Tibial nerve (tissue), 4 donors: ENCODE measurements around the gene CFAP61. TPM values are rescaled to one million over a fixed set of nuclear protein-coding genes. Genes with fewer than 3 reads are reported as not detected.

Experiments used
- DNase-seq, 2 donors: peaks; one replicate each; pipeline ENCODE4 v3.0.0-alpha.2; 2019; ENCODE audit warnings: low spot score in 2 of 2
- H3K27ac ChIP-seq, 4 donors: fragments of 200-600 bp; sonication (generic) in 3 of 4; one replicate each; pipeline ENCODE4 v1.5.1; 2017 to 2019; ENCODE audit warnings: mild to moderate bottlenecking in 1 of 4
- H3K27me3 ChIP-seq, 2 donors: fragments of 200-600 bp; sonication (generic) in 1 of 2; one replicate each; pipeline versions ENCODE4 v1.5.1 to v1.6.0; 2017 to 2019
- H3K36me3 ChIP-seq, 3 donors: fragments of 200-600 bp; sonication (generic); one replicate each; pipeline ENCODE4 v1.5.1; 2018 to 2019
- H3K4me1 ChIP-seq, 4 donors: fragments of 200-600 bp; sonication (generic) in 3 of 4; one replicate each; pipeline ENCODE4 v1.5.1; 2017 to 2019
- H3K4me3 ChIP-seq, 4 donors: fragments of 200-600 bp; sonication (generic) in 3 of 4; one replicate each; pipeline ENCODE4 v1.5.1; 2017 to 2019; ENCODE audit warnings: mild to moderate bottlenecking in 1 of 4, moderate library complexity in 1 of 4
- H3K9me3 ChIP-seq, 4 donors: fragments of 200-600 bp; sonication (generic) in 3 of 4; one replicate each; pipeline ENCODE4 v1.5.1; 2017 to 2019
- EP300 ChIP-seq, 2 donors: sonication (generic); formaldehyde crosslinking; IDR thresholded peaks; one replicate each; pipeline ENCODE4 v1.6.1; 2017; ENCODE audit warnings: antibody characterized with exemption in 2 of 2, mild to moderate bottlenecking in 1 of 2
- POLR2A ChIP-seq, 2 donors: fragments of 450-650 bp; IDR thresholded peaks; one replicate each; pipeline ENCODE4 v1.6.1; 2017; ENCODE audit warnings: antibody characterized with exemption in 2 of 2, mild to moderate bottlenecking in 2 of 2, moderate library complexity in 2 of 2
- WGBS, 2 donors: methylation state at CpG; one replicate each; pipeline ENCODE4 v1.1.5; 2018; 5-methylcytosine and 5-hydroxymethylcytosine counted together
- total RNA-seq, 4 donors: library from RNA; depleted of rRNA; stranded (reverse); fragments of >200 nt; gene quantifications; one replicate each; pipeline ENCODE4 v1.1.0, GENCODE V29; 2016
- TF ChIP-seq, protein P1 (sequence below), 5 experiments: fragments of 200-600 bp in 3 of 5; fragments of 450-650 bp in 2 of 5; sonication (generic) in 3 of 5; IDR thresholded peaks; one replicate each; pipeline ENCODE4 v1.5.1; 2016 to 2019; ENCODE audit warnings: antibody characterized with exemption in 5 of 5, mild to moderate bottlenecking in 3 of 5, moderate library complexity in 2 of 5

CFAP61 gene
- total RNA-seq, 4 donors from 2014 or later: 0.21 to 1.5 (median 0.60) TPM; not detected in 1

GRCh38 chr20:20246996-20247633 lies 194.8 kb downstream of the CFAP61 start:
- DNase-seq: no peak
- 75 to 77% methylated on average over 15 of the region's 15 CpGs for WGBS, 2 donors
- Histone ChIP-seq H3K27ac (no peak overlapping the region), H3K36me3 (no peaks in the 10 kb centered on the region), H3K9me3 (no peaks in the 10 kb centered on the region), H3K4me3 (no peak overlapping the region), H3K27me3 (no peaks in the 10 kb centered on the region), H3K4me1 (no peaks in the 10 kb centered on the region)
- TF ChIP-seq POLR2A (IDR thresholded peaks at IDR 0.05) (no peak), EP300 (IDR thresholded peaks at IDR 0.05) (no peak)
- TF ChIP-seq, protein P1, sequence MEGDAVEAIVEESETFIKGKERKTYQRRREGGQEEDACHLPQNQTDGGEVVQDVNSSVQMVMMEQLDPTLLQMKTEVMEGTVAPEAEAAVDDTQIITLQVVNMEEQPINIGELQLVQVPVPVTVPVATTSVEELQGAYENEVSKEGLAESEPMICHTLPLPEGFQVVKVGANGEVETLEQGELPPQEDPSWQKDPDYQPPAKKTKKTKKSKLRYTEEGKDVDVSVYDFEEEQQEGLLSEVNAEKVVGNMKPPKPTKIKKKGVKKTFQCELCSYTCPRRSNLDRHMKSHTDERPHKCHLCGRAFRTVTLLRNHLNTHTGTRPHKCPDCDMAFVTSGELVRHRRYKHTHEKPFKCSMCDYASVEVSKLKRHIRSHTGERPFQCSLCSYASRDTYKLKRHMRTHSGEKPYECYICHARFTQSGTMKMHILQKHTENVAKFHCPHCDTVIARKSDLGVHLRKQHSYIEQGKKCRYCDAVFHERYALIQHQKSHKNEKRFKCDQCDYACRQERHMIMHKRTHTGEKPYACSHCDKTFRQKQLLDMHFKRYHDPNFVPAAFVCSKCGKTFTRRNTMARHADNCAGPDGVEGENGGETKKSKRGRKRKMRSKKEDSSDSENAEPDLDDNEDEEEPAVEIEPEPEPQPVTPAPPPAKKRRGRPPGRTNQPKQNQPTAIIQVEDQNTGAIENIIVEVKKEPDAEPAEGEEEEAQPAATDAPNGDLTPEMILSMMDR (IDR thresholded peaks at IDR 0.05): no peak

DNA sequence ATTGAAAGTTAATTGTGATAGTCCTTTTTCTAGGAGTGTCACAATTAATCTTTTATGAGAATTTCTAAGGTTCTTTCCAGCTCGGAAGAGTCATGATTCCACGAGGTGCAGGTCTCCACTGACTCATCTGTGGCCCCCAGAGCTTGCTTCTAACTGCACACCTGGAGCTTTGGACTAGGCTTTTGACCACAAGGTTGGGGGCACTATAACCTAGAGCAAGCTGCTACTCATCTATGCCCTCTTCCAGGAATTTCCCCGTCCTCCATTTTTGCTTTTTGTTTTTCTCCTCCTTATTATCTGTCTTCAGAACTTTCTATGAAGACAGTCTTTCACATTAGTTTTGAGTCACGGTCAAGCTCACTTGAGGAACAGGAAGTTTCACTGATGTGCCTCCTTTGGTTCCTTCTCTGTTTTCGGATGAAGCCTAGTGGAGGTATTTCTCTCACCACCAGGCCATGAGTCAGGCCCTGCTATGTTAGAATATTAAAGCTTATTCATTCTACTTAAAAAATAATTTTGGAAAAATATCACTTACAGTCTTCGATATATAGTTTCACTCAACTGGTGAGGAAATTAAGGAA lies 196.4 kb downstream of the CFAP61 start:
- no peak overlapping the region for H3K27ac ChIP-seq
- TF ChIP-seq EP300 (IDR thresholded peaks at IDR 0.05) (no peak), POLR2A (IDR thresholded peaks at IDR 0.05) (no peak)
- TF ChIP-seq, protein P1 (IDR thresholded peaks at IDR 0.05): no peak
- no peaks in the 10 kb centered on the region for H3K36me3 ChIP-seq
- WGBS, 2 donors: 85% methylated on average over 6 of the region's 6 CpGs
- H3K4me1 ChIP-seq: no peaks in the 10 kb centered on the region
- no peak overlapping the region for H3K4me3 ChIP-seq
- H3K9me3 ChIP-seq: no peaks in the 10 kb centered on the region
- H3K27me3 ChIP-seq: no peaks in the 10 kb centered on the region
- no peak for DNase-seq

DNA sequence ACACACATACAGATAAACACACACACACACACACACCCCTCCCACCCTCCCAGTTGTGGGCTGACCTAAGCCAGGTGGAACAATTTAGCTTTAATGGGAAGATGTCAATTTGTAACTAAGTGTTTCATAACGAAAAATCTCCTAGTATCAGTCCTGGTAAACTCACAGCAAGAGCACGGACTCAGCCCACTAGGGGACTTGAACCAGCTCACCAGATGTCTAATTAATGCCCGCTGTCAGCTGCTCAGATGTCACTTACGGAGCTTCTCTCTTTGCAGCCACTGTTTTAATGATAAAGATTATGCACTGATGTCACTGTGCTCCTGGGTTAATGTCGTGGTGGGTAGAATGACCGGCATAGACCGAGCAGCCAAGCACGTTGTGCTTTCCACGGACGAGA lies 199.0 kb downstream of the CFAP61 start:
- 83 to 85% methylated on average over 10 of the region's 10 CpGs for WGBS, 2 donors

GRCh38 chr20:20251836-20252235 lies 199.5 kb downstream of the CFAP61 start:
- Histone ChIP-seq H3K27me3 (no peaks in the 10 kb centered on the region), H3K9me3 (no peaks in the 10 kb centered on the region), H3K36me3 (no peaks in the 10 kb centered on the region), H3K4me1 (no peaks in the 10 kb centered on the region), H3K27ac (no peak overlapping the region), H3K4me3 (no peak overlapping the region)
- TF ChIP-seq, protein P1 (IDR thresholded peaks at IDR 0.05): no peak
- no peak for TF ChIP-seq POLR2A (IDR thresholded peaks at IDR 0.05)
- no peak for TF ChIP-seq EP300 (IDR thresholded peaks at IDR 0.05)
- DNase-seq: no peak
- WGBS, 2 donors: 43 to 51% methylated on average over 8 of the region's 8 CpGs

More for the DNA sequence above, 199.0 kb downstream of the CFAP61 start:
- H3K27ac ChIP-seq: no peak overlapping the region
- H3K4me1 ChIP-seq: no peaks in the 10 kb centered on the region
- TF ChIP-seq EP300 (IDR thresholded peaks at IDR 0.05) (no peak), POLR2A (IDR thresholded peaks at IDR 0.05) (no peak)
- TF ChIP-seq, protein P1 (IDR thresholded peaks at IDR 0.05): no peak
- no peaks in the 10 kb centered on the region for H3K27me3 ChIP-seq
- H3K36me3 ChIP-seq: no peaks in the 10 kb centered on the region
- H3K4me3 ChIP-seq: no peak overlapping the region
- no peaks in the 10 kb centered on the region for H3K9me3 ChIP-seq
- DNase-seq: no peak

DNA sequence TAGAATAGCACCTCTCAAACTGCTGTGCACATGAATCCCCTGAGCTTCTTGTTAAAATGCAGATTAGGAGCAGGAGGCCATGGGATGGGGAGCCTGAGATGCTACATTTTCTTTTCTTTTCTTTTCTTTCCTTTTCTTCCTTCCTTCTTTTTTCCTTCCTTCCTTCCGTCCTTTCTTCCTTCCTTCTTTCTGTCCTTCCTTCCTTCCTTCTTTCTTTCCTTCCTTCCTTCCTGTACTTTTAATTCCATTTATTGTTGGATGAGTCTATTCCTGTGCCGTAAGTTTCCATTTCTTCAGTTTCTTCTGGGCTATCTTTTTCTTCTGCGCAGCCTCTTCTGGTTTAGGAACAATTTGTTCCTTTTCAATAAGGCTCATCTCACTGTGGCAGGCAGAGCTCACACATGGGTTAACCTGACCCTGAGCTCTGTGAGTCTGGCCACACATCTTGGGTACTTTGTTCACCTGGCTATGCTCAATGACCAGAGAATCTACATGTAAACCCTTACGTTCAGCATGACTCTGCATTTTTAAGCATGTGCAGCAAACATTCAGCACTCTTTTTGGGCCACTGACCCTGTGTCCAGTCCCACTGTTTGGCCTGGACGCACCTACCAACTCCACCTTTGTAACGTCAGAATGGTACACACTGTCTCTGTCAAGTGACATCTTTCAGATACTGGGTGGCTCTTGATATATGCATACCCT lies 200.9 kb downstream of the CFAP61 start:
- no peaks in the 10 kb centered on the region for H3K36me3 ChIP-seq
- 85 to 92% methylated on average over 6 of the region's 6 CpGs for WGBS, 2 donors
- H3K9me3 ChIP-seq: no peaks in the 10 kb centered on the region
- TF ChIP-seq, protein P1 (IDR thresholded peaks at IDR 0.05): no peak
- no peak for TF ChIP-seq POLR2A (IDR thresholded peaks at IDR 0.05)
- TF ChIP-seq EP300 (IDR thresholded peaks at IDR 0.05): no peak
- DNase-seq: no peak
- no peak overlapping the region for H3K4me3 ChIP-seq
- no peaks in the 10 kb centered on the region for H3K4me1 ChIP-seq
- H3K27me3 ChIP-seq: no peaks in the 10 kb centered on the region
- no peak overlapping the region for H3K27ac ChIP-seq
